Body of pancreas (tissue), 4 donors: Measurements from ENCODE around the gene CFAP299.

Experiments used
- CTCF ChIP-seq, 7 experiments: fragments of 450-650 bp in 4 of 7; fragments of 200-600 bp in 3 of 7; sonication (generic) in 3 of 7; IDR thresholded peaks; one replicate each; pipeline ENCODE4 v1.5.1; 2016 to 2019; ENCODE audit warnings: antibody characterized with exemption in 7 of 7
- POLR2A ChIP-seq, 3 donors: fragments of 450-650 bp; IDR thresholded peaks; one replicate each; pipeline ENCODE4 v1.6.1; 2016; ENCODE audit warnings: antibody characterized with exemption in 3 of 3, mild to moderate bottlenecking in 2 of 3

GRCh38 chr4:80360900-80361299, 25.4 kb downstream of the CFAP299 start:
- no peak for TF ChIP-seq CTCF (IDR thresholded peaks at IDR 0.05)
- TF ChIP-seq POLR2A (IDR thresholded peaks at IDR 0.05) = no peak
